GM21360 (cell line): ENCODE measurements around the gene FAM149B1.
A peak's percentile ranks its signal among the peaks of the same experiment; 100 is the strongest.
"Not testable (repeated sequence)": the region's sequence is repeated elsewhere in the genome, so short reads cannot be mapped to it uniquely, and the experiment has no call there.

Experiments
- ATAC-seq: cut with Tn5 transposase; IDR thresholded peaks from one replicate; pipeline ENCODE4 v1.9.1; 2021; ENCODE audit warnings: mild to moderate bottlenecking, moderate library complexity; ENCODE audit not compliant: unreplicated experiment

The FAM149B1 gene

DNA sequence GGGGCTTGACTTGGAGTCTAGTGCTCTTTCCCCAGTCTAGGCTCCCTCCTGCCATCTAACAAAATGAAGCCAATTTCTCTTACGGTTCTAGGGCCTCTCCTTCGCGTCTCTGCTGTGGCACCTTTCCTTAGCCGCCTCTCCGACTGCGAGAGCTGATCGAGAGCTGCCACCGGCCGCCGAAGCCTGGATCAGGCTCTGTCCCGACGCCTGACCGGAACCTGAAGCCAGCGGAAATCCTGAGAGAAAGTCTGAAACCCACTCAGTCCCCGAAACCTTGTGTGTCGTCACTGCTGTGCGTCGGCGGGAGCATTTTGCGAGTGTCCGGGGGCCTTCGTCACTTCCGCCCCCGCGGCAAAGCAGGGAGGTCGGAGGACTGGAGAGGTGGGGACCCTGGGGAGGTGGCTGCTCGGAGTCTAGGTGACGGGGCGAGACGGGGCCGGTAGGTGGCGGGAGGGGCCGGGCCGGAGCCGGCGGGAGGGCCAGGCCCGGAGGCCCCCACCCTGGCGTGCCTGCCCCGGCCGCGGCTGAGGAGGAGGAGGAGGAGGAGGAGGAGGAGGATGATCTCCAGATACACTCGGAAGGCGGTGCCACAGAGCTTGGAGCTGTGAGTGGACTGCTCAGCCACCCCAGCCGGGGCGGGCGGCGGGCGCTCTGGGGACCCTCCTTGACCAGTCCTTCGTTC, at the start of gene FAM149B1, which contains the start of gene ECD:
FAM149B1 (plus strand) TSS at position 337 of the 682 bp plus-strand sequence; CDS start at position 558, 221 bp downstream.
ECD (minus strand) TSS at position 226 of the 682 bp plus-strand sequence. CDS start 4,071 bp downstream, outside the sequence.
- ATAC-seq, result peak; percentile 89

DNA sequence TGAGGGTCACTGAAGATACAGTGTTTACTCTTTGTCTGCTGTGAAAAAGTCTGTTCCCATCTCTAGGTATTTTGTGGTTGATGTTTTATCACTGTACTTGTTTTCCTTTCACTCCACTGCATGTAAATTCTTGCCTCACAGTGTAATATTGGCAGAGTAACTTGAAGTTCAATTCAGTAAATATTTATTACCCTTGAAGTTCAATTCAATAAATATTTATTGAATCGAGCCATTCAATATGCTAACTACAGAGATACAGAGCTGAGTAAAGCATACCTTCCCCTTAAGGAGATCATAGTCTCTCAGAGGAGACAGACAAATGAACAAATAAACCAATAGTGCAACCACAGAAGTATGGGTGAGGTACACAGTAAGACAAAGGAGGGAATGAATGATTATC, 48.5 kb upstream of the FAM149B1 start:
- no peak for ATAC-seq

DNA sequence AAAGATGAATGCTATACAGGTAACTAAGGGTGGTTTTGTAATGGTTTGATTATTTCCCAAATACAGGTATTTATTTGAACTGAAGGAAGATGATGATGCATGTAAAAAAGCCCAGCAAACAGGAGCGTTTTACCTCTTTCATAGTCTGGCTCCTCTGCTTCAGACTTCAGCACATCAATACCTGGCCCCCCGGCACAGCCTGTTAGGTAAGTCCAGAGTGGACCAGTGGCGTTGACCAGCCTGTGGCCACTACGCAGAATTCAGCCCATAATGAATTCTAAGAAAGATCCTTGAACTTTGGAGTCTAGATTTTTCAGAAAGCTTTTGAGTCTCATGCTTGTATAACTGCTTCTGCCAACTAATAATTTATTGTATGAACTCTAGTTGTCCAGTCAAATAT, 48.0 kb upstream of the FAM149B1 start:
- no peak for ATAC-seq

DNA sequence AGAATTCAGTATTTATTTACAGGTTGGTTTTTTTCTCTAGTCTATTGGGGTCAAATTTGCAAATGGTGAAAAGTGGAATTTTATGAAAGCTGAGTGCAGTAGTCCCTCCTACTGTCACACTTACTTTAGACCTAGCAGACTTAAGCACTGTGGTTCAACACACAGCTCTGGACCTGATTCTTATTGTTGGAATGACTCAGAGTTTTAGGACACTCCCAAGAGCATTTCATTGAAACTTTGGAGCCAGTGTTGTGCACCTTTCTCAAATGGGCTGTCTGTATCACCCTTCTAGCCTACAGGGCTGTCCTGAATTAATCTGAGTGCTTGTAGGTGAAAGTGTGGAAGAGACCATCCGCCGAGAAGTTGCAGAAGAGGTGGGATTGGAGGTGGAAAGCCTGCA, 41.6 kb upstream of the FAM149B1 start:
- ATAC-seq, result no peak

DNA sequence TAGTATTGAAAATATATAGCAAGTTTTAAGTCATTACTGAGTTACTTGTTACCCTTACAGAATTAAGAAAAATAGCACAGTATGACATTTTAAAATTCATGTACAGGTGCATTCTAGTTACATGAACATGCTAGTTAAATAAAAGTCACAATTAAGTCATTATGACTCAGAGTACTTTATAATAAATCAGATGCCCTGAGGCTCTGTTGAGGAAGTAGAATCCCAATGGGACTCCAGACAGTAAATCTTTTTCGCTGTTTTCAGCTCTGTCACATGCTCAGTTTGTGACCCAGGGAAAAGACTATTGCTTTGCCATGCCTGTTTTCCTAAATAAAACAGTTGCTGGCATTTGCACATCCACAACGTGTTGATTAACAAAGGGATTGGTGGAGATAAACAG, 36.6 kb upstream of the FAM149B1 start:
- no peak for ATAC-seq

DNA sequence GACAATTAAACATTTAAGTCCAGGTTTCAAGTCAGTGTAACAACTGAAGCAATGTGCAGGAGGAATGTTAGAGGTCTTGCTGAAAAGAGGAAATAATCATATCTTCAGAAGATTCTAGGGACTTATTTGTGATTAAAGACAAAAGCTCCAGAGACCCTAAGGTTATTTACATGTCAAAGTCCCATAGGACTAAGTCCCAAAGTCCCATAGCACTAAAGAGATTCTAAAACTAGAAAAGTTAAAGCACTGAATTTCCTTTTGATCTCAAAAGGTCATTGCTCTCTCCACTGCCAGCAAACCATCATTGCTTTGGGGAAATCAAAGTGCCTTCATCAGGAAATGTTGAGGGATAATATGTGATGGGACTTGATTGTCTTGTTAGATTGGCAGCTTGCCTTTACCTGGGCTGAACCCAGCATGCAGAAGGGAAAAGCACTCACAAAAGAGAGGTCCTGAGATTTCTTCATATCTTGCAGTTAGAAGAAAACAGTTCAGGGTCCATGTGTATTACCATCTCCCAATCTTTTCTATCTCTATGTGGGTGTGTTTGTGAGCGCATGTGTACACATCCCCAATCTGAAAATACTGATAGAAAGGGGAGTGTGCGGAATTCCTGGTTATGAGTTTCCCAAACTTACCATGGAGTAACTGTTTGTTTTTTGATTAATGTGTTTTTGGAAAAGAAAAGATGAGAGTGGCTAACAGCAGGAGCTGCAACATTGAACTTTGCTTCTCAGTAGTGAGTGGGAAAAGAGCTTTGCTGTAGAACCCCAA, 35.8 kb upstream of the FAM149B1 start:
- ATAC-seq, result no peak

DNA sequence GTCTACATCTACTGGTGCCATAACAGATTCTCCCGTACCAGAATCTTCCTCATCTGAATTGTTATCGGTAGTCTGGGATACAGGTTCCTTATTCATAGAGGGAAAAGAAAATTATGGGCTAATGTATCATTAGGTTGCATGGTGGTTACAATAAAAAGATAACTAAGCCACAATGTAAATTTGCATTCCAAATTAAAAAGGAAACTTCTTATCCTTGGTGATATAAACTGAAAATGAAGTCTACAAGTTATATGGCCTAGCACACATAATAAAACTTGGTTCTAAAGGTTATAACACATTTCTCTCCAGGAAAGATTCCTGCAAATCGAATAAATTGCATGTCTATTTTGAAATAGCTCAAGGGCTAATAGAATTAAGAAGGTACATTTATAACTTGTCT, 33.2 kb upstream of the FAM149B1 start:
- ATAC-seq, result no peak

DNA sequence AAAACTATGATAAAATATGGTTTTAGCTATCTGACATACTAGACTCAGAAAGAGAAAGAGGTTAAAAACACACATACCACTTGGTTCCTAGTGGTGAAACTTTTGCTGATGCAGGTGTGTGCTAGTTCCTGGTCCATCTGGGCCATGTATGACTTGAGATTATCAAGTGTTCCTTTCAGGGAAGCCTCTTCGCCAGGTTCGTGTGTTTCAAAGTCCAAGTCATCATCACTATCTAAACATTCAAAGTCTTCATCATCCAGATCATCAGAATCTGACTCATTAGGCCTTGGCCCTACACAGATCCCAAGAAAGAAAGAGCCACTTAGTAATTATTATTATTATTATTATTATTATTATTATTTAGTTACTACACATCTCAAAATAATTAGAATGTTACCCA, 31.3 kb upstream of the FAM149B1 start:
- ATAC-seq, result no peak

DNA sequence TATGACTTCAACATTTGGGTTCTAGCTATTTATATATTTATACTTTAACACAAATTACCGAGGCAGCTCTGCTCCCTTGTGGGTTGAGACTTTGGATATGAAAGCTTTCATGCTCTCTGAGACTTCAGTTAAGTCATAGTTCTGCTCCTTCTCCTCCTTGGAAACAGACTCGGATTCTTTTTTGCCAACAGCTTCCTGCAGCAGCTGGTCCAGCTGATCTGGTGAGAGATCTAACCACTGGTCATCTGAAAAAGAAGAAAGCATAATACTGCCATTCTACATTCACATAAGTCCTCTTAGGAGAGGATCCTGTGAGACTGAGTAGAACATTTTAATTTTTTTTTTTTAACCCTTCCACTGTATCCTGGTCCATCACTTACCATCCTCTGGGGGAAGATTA, 28.7 kb upstream of the FAM149B1 start:
- ATAC-seq, result no peak

DNA sequence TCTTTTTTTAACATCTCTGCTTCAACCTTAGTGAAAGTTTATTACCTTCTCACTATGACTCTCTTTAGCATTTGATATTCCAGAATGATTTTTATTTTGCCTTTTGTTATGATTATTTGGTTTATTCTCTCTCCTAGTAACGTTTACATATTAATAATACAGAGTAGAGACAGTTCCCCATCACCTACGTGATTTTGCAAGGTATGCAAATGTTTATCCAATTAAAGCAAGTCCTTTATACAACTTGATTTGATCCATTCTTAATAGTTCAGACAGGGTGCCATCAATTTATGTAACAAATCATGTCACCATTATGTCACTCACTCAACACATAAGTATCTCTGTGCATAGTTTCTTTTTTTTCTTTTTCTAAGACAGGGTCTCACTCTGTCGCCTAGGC, 26.3 kb upstream of the FAM149B1 start:
- ATAC-seq, result no peak

DNA sequence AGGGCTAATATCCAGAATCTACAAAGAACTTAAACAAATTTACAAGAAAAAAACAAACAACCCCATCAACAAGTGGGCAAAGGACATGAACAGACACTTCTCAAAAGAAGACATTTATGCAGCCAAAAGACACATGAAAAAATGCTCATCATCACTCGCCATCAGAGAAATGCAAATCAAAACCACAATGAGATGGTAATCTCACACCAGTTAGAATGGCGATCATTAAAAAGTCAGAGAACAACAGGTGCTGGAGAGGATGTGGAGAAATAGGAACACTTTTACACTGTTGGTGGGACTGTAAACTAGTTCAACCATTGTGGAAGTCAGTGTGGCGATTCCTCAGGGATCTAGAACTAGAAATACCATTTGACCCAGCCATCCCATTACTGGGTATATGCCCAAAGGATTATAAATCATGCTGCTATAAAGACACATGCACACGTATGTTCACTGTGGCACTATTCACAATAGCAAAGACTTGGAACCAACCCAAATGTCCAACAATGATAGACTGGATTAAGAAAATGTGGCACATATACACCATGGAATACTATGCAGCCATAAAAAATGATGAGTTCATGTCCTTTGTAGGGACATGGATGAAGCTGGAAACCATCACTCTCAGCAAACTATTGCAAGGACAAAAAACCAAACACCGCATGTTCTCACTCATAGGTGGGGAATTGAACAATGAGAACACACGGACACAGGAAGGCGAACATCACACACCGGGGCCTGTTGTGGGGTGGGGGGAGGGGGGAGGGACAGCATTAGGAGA, 17.1 kb upstream of the FAM149B1 start:
- not testable (repeated sequence) for ATAC-seq

DNA sequence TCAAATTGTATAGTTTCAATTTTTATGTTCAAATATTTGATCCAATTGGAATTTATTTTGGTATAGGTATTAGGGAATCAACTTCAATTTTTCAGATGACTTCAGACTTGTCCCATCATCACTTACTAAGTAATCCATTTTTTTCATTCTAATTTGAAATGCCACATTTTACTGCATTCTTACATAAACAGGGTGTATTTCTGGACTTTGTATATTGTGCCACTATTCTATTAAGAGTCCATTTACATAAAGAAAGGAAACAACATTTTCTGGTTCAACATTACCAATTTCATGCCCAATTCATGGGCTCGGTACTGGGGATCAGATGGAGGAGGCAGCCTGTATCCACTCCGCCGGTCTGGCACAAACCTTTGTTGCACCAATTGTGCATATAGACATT, 15.9 kb upstream of the FAM149B1 start:
- no peak for ATAC-seq

DNA sequence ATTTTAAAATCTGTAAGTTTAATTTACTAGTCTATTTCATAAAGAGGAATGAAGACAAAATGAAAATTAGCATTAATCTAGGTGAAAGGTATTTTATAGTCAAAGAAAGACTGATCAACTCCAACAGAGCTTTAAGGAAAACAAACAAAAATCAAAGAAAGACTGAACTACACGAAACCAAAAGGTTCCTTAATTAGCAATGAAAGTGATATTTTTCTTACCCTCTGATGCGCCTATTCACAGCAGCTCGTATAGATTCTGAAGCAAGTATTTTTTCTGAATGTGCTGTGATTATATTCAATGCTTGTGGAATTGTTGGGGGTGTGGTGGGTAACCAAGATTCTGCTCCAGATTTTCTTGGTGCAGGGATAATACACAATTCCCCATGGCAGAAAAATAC, 11.9 kb upstream of the FAM149B1 start:
- no peak for ATAC-seq

DNA sequence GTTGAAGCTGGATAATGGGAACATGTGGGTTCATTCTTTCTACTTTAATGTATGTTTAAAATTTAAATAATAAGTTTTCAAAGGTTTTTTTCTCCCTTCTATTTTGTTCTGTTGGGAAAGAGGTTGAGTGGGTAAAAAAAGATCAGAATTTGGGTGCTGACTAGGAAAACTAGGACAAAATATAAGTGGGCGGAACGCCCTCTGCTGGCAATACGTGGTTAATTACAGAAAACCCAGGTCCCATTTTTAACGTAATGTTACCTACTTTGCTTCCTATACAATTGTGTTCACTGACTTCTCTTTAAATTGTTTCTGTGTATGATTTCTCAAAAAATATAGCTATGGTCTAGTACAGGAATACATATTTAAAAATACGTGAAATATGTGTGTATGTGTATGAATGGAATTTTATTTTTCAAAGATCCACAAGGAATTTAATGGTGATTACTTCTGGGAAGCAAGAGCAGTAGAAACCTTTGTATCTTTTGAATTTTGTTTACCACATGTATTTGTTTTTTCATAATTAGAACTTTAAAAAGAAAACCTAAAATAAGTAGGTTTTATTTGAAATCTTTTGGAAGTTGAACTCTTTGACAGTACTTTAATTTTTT, 8.8 kb upstream of the FAM149B1 start:
- no peak for ATAC-seq

DNA sequence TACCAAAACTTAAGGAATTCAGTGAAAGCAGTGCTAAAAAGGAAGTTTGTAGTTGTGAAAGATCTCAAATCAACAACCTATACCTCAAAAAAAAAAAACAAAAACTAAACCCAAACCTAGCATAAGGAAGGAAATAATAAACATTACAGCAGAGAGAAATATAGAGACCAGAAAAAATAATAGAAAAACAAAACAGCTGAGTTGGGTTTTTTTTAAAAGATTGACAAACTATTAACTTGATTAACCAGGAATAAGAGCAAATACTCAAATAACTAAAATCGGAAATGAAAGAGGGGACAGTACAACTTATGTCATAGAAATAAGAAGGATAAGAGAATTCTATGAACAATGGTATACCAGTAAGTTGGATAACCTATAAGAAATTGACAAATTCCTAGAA, 6.8 kb upstream of the FAM149B1 start:
- no peak for ATAC-seq

DNA sequence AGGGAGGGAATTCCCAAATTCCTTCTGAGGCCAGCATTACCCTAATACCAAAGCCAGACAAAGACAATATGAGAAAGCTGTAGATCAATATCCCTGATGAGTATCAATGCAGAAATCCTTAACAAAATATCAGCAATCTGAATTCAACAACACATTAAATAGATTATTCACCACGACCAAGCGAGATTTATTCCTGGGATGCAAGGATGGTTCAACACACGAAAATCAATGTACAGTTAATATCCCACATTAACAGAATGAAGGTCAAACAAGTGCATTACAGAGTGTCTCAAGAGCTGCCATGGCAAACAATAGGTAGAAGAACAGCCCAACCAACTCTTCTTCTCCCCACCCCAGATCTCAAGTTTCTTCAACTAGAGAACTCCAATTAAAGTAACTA, 6.3 kb upstream of the FAM149B1 start:
- ATAC-seq, result no peak

DNA sequence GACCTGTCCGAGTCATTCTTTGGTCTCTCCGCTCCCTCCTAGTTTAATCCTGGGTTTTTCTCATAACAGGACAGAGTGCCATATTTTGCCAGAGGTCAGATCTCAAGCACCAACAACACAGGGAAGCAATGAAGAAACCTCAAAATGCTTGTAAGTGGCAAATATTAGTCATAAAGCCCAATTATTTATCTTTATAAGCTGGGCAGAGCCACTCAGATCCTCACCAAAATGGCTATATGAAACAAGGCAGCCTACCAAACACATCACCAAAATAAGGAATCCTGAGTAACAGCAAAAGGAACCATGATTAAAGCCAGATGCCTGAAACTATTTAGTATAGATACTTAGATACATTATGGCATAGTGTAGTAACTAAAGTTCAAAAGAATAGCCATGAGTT, 4.8 kb upstream of the FAM149B1 start:
- ATAC-seq, result no peak

DNA sequence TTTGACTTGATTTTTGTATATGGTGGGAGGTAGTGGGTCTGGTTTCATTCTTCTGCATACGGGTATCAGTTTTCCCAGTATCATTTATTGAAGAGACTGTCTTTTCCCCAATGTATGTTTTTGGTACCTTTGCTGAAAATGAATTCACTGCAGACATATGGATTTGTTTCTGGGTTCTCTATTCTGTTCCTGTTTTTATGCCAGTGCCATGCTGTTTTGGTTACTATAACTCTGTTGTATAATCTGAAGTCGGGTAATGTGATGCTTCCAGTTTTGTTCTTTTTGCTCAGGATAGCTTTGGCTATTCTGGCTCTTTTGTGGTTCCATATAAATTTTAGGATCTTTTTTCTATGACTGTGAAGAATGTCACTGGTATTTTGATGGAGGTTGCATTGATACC, 947 bp upstream of the FAM149B1 start:
- ATAC-seq, result no peak

DNA sequence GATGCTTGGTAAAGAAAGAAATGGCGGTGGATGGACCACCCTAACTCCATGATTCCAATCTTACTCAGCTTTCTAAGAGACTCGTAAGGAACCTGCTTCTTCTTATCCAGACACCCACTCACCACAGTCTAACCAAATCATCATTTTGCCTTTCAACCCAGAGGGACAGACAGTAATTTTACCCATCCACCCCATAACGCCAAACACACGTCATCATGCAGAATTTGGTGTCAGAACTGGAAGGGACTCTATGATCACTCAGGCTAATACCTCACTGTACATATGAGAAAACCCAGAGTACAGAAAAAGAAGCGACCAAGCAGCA, 499 bp upstream of the FAM149B1 start:
- ATAC-seq, result no peak

DNA sequence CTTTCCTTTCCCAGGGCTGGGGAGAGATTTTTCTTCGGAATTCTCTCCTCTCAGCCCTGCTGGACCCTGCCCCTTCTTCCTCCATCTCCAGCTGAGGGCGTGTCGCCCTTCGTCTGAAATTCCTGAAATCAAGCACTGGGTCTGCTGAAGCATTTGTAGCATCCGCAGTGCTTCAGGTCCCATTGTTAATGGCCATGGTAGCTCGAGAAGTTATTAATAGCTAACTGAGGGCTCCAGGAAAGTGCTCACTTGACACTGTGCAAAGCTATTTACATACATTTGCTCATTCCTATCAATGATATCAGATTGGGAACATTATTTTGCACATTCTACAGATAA, 515 bp downstream of the FAM149B1 start:
- no peak for ATAC-seq

DNA sequence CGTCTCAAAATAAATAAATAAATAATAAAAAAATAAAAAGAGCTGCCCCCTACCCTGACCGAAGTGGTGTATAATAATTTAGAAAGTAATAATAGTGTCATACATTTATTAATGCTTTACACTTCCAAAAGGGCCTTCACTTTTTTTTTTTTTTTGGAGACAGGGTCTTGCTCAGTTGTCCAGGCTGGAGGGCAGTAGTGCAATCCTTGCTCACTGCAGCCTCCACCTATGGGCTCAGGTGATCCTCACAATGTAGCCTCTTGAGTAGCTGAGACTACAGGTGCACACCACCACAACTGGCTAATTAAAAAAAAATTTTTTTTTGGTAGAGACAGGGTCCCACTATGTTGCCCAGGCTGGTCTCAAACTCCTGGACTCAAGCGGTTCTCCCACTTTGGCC, 1.4 kb downstream of the FAM149B1 start:
- no peak for ATAC-seq

DNA sequence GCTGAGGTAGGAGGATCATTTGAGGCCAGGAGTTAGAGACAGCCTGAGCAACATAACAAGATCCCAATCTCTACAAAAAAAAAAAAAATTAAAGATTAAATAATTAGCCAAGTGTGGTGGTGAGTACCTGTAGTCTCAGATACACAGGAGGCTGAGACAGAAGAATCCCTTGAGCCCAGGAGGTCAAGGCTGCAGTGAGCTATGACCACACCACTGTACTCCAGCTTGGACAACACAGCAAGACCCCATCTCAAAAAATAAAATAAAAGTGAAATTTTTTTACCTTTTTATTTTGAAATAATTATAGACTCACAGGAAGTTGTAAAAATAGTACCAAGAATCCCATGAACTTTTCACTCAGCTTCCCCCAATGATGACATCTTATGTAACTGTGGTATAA, 4.9 kb downstream of the FAM149B1 start:
- ATAC-seq, result no peak
